SK-MEL-5 (cell line): ENCODE results near the gene ZNF777. TPM values are rescaled to one million over a fixed set of nuclear protein-coding genes. Genes with fewer than 3 reads are reported as not detected.
"Not testable (repeated sequence)": the region's sequence is repeated elsewhere in the genome, so short reads cannot be mapped to it uniquely, and the experiment has no call there.

ENCODE experiments used
- DNase-seq: peaks from one replicate; pipeline ENCODE4 v3.0.0-alpha.2; 2016; ENCODE audit warnings: low read depth, low spot score
- in situ Hi-C: cut with HindIII; loops from 2 replicates; pipeline ENCODE4 v1.10.0; 2016; ENCODE audit warnings: low sequenced_read_pairs, high pct_unique_total_duplicates, low pct_unique_long_range_greater_than_20kb
- total RNA-seq: library from RNA; depleted of rRNA; stranded (reverse); fragments of >200 nt; shearing (Covaris generic); gene quantifications from 2 replicates; pipeline ENCODE4 v1.2.3, GENCODE V29; 2014

The ZNF777 gene
- total RNA-seq, 1 experiment from 2014 or later, result 5.4 TPM

DNA sequence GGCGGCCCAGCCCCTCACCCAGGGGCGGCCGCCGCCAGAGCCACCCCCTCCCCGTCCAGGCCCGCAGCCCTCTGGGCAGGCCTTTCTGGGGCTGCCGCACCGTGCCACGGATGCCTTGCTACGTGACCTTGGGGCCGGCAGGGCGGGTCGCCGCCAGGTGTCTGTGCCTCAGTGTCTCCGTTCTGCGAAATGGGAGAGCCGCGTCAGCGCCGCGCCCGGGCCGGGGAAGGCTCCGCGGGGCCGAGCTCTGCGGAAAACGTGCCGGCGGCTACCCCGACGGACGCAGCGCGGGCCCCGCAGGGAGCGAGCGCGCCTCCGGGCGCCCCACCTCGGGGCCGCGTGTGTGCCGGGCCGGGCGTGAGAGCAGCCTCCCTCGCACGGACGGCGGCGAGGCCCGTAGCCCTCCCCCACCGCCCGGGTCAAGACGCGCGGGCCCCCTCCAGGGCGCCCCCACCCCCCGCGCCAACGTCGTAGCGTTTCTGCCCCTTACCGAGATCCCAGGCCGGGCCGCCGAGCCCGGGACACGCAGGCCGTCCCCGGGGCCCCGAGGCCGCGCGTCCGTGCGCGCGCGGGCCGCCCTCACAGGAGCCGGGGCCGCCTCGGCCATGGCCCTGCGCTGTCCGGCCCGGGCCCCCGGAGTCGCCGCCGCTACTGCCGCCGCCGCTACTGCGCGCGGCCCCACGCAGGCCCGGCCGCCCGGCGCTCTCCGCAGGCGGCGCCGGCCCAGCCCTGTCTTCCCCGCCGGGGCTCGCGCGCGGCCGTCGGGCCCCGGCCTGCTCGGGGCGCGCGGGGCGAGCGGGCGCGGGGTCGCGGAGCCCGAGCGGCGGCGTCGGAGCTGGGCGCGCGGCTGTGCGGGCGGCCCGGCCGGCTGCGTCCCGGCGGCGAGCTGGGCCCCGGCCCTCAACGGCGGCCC is 1.1 kb downstream of the ZNF777 start:
- no peak for DNase-seq
- in situ Hi-C loops, result no loop called here

DNA sequence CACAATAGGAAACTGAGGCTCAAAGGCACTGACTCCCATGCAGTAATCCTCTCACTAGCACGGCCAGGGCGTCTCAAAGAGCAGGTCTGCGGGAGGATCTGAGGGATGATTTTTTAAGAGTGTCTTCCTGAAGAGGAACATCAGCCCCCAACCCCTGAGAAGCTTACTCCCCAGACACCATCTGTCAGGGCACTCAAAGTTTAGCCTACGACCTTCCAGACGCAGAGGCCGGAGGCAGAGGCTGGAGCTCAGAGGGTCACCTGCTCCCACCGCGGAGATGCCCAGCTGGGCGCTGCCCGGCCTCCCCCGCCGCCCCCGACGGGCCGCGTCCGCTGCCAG is 1.7 kb downstream of the ZNF777 start:
- in situ Hi-C loops, result no loop called here
- no peak for DNase-seq

DNA sequence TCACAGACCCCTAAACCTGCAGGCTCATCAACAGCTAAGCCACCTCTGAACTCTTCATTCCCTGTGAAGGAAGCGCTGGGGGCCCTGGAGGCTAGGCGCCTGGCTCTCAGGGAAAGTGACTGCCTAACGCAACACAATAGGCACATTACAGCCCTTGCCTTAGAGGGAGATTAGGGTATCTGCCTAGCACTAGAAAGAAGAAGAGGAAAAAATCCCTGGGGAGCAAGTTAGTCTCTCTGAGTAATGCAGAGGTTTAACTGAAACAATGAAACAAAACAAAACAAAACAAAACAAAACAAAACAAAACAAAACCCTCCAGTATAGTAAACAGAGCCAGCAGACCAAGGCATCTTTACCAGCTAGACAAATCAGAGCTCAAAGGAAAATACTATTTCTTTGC is 2.6 kb downstream of the ZNF777 start:
- in situ Hi-C loops, result no loop called here
- no peak for DNase-seq

- in situ Hi-C loops, result no loop called here
- DNase-seq, result no peak
Observed at GRCh38 chr7:149457766-149458165, 3.1 kb downstream of the ZNF777 start.

DNA sequence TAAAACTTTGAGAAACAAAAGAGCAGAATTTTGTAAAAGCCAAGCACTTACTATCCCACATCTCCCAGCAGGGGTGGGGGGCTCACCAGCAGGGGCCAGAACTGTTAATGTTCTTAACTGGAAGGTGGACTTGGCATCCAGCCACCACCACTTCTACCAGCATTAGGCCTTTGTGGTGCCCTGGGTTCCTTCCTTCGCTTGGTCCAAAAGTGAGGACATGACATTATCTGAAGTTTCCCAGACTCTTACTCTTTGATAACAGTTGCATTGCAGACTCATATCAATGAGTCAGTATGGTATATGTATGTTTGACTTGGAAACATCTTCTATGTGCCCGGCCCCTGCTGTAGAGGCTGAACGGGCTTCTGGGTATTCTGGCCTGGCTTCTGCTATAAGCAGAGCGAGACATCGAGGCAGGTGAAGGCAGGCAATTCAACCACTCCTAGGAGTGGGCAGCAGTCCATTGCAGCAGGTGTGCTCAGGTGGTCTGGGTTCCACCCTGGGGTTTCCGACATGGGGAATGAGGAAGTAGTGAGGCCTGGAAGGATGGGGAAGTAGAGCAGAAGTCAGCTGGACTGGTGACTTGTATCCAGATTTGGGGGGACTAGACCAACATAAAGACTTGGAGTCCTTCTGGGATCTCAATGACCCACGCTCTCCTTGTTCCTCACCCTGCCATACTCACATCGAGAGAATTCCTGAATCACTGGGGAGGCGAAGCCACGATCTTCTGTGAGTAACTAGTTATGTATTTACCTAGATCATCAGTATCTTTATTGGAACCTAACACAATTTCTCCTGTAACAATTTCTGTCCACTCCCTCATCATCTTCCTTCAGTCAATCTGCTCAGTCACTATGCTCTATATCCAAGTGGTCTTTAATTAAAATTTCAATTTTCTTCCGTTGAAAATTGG is 4.1 kb downstream of the ZNF777 start:
- in situ Hi-C loops, result no loop called here
- DNase-seq, result no peak

DNA sequence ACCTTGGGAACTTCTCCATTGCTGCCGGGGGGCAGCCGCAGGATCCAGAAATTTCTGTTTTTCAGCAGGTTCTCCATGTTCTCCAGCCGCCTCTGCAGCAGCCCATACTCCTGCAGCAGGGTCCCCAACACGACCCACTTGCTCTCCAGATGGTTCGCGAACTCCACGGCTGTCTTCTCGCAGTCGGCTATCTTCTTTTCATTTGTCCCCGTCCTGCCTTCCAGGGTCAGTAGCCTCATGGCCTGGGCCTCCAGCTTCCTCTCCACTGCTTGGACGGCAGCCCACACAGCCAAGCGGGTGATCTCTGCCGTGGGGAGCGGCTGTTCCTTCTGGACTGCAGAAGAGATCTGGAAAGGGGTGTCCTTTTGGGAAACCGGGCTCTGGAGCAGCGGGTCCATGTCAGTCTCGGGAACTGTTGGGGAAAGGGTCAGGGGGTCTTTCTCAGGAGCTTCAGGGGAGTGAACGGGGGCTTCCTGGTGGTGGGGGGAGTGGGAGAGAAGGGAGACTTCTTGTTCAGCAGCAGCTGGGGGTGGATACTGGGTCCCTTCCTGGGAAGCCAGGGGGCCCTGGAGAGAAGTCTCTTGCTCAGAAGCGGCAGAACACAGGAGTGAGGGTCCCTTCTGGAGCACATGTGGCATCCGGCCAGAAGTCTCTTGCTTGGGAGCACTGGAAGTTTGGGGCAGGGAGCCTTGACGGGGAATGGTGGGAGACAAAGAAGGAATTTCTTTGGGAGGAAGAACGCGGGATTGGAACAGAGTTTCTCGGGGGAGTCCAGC is 5.5 kb downstream of the ZNF777 start:
- in situ Hi-C loops, result no loop called here

GRCh38 chr7:149454750-149455149 is 6.1 kb downstream of the ZNF777 start:
- DNase-seq, result no peak
- in situ Hi-C loops, result no loop called here

More for the DNA sequence above, 5.5 kb downstream of the ZNF777 start:
- DNase-seq, result no peak

DNA sequence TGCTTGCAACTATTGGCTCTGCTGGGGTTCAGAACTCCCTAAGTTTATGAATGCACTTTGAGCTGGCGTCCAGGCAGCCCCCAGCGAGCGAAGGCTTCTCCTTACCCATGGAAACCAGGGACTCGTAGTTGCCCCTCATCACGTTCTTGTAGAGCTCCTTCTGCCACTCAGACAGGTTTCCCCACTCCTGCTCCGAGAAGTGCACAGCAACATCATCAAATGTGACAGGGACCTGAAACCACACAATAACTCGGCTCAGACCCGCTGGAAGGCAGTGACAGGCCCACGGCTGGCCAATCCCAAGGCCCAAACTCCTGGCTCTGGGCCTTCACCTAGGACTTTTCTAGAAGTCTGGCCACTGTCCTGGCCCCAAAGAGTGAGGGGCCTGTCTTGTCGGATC is 6.9 kb downstream of the ZNF777 start:
- no peak for DNase-seq
- in situ Hi-C loops, result no loop called here

GRCh38 chr7:149450821-149451220 is 10.0 kb downstream of the ZNF777 start:
- no peak for DNase-seq
- in situ Hi-C loops, result no loop called here

DNA sequence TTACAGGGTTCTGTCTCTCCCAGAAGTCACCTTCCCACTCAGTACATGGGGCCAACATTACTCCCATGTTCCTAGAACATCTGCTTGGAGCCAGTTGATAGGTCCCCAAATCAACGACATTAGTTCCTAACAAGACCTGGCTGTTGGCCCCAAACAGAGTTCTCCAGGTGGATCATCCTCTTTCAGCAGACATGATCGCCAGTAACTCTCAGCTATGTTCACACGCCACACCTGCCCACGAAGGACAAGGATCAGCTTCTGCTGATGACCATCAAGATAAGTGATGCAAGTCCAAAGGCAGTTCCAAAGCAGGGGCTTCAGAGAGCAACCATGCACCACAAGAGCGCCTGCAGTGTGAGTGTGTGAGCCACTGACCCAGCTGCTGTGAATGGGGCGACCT is 11.0 kb downstream of the ZNF777 start:
- DNase-seq, result no peak
- in situ Hi-C loops, result no loop called here

- DNase-seq, result no peak
- in situ Hi-C loops, result no loop called here
Observed at GRCh38 chr7:149448961-149449360, 11.9 kb downstream of the ZNF777 start.

DNA sequence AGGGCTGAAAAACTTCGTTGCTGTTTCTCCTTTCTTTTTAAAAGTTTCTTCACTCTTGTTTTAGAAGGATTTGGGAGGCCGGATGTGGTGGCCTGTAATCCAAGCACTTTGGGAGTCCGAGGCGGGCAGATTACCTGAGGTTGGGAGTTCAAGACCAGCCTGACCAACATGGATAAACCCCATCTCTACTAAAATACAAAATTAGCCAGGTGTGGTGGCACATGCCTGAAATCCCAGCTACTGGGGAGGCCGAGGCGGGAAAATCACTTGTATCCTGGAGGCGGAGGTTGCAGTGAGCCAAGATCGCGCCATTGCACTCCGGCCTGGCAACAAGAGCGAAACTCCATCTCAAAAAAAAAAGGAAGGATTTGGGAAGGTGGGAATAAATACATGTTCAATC is 14.8 kb downstream of the ZNF777 start:
- in situ Hi-C loops, DNase-seq: not testable (repeated sequence)

- DNase-seq, result no peak
- in situ Hi-C loops, result no loop called here
Observed at GRCh38 chr7:149444287-149444686, 16.6 kb downstream of the ZNF777 start.

GRCh38 chr7:149443523-149443922 is 17.3 kb downstream of the ZNF777 start:
- DNase-seq, result no peak
- in situ Hi-C loops, result no loop called here

DNA sequence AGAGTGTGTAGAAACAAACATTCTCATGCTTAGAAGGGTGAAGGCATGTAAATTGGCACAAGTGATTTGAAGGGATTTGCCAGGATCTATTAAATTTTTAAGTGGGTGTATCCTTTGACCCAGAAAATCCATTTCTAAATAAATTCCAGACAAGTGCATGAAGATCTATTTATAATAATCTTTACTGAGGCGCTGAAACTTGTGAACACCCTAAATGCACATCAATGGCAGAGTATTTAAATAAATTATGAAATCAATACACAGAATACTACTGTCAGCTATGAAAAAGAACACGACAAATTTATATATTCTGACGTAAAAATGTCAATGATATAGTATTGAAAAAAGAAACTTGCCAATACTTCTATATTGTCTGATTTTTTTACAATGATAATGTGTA is 17.9 kb downstream of the ZNF777 start:
- in situ Hi-C loops, result no loop called here
- DNase-seq, result no peak

DNA sequence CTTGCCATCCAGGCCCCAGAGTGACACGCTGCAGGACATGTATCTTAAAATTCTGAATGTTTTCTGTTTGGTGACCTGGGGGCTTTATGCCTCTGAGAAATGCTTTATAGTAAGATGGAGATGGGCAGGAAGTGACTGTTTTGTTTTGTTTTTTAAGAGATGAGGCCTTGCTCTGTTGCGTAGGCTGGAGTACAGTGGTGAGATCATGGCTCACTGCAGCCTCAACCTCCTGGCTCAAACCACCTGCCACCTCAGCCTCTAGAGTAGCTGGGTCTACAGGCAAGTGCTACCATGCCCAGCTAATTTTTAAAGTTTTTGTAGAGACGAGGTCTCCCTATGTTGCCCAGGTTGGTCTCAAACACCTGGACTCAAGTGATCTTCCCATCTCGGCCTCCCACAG is 20.6 kb downstream of the ZNF777 start:
- no peak for DNase-seq
- in situ Hi-C loops, result no loop called here

DNA sequence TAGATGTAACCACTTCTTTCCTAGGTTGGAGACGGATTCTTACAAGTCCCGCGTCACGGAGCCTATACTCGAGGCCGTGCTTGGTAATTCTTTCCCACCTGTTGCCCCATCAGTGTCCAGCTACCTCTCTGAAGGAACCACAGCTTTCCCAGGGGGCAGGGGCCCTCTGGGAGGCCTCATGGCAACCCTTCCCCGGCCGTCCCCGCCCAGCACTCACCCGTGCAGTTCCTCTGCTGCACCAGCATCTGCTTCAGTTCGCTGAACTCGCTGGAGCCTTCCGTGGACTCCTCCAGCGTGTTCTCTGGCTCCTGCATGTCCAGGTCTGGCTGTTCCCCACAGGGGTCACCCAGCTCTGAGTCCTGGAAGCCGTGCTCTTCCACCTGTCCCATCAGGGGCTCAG is 24.5 kb downstream of the ZNF777 start:
- DNase-seq, result no peak
- in situ Hi-C loops, result no loop called here

GRCh38 chr7:149433124-149433523 is 27.7 kb downstream of the ZNF777 start:
- in situ Hi-C loops, result no loop called here
- no peak for DNase-seq
